HG03565 (cell line): ENCODE measurements around the gene IL10RA.

Source experiments
- ATAC-seq: cut with Tn5 transposase; IDR thresholded peaks from one replicate; pipeline ENCODE4 v1.9.1; 2021; ENCODE audit warnings: mild to moderate bottlenecking, moderate library complexity; ENCODE audit not compliant: unreplicated experiment

The IL10RA gene

DNA sequence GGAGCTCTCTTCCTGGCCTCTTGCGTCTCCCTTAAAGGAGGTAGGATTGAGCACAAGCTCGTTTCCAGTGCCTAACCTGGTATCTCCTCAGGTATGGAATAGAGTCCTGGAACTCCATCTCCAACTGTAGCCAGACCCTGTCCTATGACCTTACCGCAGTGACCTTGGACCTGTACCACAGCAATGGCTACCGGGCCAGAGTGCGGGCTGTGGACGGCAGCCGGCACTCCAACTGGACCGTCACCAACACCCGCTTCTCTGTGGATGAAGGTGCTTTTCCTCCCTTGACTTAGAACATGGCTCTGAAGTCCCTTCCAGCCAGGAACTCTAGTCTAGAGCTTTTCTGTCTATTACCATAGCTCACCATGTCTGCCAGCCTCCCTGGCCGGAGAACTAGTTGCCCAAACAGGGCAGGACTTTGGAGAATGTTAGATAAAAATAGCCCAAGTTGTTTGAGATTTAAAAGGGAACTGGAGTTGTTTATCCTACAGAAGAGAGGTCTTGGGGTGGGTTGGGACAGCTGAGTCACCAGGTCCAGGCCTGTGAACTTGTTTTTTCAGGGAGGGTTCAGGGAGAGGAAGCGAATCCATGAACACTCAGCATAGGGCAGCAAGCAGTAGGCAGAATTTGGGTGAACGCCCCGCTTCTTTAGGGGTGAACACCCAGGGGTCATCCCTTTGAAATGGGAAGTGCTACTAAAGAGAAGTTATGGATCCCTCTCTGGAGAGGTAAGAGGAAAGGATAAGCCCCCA, 3.3 kb downstream of the IL10RA start:
- ATAC-seq, result no peak

DNA sequence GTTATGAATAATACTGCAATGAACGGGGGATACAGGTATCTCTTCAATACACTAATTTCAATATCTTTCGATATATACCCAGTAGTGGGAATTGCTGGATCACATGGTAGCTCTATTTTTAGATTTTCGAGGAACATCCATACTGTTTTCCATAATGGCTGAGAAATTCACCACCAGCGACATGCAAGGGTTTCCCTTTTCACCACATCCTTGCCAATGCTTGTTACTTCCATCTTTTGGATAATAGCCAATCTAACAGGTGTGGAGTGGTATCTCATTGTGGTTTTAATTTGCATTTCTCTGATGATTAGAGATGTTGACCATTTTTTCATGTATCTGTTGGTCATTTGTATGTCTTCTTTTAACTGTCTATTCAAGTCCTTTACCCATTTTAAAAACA, 5.9 kb downstream of the IL10RA start:
- ATAC-seq, result no peak

DNA sequence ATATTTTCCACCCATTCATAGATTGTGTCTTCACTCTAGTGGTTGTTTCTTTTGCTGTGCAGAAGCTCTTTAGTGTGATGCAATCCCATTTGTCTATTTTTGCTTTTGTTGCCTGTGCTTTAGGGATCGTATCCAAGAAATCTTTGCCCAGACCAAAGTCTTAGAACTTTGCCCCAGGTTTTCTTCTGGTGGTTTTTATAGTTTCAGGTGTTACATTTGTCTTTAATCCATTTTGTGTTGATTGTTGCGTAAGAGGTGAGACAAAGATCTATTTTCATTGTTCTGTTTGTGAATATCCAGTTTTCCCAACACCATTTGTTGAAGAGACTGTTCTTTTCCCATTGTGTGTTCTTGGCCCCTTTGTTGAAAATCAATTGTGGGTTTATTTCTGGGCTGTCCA, 6.4 kb downstream of the IL10RA start:
- ATAC-seq, result no peak

DNA sequence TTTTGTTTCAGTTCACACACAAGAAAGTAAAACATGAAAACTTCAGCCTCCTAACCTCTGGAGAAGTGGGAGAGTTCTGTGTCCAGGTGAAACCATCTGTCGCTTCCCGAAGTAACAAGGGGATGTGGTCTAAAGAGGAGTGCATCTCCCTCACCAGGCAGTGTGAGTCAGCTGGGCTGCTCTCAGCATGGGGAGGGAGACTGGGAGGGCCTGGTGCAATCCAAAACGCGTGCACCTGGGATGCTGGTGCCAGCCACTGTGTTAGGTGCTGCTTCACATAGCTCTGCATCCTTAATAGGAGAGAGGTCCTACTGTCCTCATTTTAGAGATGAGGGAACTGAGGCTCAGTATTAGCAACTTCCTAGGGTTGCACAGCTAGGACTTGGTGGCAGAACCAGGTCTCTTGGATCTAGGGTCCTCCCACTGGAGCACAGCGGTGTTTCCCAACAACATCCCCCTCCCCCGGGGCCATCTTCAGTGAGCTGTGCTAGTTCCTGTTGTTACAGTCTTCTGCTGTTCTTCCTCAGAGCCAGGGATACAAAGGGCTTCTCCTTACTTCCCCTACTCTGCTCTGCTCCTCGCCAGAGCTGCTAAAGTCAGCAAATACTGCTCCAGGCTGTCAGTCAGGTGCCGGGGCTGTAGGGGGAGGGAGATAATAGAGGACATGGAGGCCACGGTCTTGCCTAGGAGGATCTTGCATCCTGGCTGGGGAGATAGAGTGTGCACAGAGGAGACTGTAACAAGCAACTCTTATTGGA, 8.0 kb downstream of the IL10RA start:
- no peak for ATAC-seq

DNA sequence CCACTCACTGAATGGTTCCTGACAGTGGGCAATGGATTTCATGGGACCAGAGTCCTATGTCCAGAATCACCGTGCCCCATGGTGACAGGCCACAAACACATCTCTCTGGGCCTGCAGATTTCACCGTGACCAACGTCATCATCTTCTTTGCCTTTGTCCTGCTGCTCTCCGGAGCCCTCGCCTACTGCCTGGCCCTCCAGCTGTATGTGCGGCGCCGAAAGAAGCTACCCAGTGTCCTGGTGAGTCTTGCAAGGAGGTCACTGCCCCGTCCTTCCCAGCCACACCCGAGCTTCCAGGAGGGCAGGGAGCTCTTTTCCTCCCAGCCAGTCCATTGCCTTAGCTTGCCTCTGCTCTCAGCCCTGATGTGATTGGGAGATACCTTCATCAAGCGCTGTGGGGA, 9.3 kb downstream of the IL10RA start:
- ATAC-seq, result no peak

DNA sequence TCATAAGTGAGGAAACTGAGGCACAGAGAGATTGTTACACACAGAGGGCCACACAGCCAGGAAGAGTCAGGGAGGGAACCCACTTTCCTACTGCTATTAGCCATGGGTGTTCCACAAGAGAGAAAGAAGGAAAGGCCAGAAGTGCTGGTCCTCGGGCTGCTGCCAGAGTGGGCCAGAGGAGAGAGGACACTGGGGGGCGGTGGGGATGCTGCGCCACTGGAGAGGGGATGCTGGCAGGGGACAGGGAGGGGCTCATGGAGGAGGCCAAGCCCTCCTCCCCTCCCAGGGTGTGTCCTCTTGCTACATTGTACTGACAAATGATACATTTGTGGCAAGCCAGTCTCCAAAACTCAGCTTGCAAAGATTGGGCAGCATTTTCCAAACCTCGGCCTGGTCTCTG, 9.9 kb downstream of the IL10RA start:
- ATAC-seq, result no peak

DNA sequence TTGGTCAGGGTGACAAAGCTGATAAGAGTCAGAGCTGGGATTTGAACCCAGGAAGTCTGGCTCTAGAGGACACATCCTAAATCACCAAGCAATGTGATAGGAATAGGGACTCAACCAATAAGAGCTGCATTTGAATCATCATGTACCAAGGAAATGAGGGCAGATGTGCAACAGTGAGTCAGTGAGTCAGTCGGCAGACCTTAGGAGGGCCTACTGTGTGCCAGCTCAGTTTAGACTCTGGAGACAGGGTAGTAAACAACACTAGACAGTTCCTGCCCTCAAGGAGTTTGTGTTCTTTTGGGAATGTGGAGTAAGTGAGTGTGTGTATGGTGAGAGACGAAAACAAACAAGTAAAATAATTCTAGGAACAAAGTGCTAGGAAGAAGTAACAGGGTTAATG, 11.2 kb downstream of the IL10RA start:
- ATAC-seq, result no peak

DNA sequence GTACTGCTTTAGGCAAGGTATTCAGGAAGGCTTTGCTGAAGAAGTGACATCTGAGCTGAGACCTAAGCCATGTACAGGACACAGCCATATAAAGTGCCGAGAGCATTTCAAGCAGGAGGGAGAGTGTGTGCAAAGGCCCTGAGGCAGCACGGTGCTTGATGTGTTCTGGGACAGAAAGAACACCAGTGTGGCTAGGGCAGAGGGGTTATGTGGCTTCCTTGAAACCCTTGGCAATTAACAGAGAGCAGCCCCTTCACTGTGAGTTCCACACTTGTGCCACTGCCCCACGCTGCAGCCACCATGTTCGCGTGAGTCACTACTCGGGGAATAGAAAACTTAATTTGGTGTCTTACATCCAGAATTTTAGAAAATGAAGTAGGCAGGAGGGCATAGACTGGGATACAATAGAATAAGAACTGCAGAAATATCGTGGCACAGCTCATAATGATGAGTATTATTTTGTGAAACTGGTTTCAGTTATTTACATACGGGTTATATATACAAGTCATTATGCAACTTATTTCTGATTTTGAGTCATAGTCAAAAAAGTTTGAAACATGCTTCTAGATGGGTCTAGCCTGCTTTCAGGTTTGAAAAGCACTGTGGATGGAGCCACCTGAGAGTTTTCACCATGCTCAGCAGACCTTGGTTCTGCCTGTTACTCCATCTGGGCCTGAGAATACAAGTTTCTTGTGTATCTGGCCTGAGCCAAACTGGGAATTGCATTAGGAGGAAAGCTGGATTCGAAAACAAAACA, 11.8 kb downstream of the IL10RA start:
- peak; percentile 63 for ATAC-seq

DNA sequence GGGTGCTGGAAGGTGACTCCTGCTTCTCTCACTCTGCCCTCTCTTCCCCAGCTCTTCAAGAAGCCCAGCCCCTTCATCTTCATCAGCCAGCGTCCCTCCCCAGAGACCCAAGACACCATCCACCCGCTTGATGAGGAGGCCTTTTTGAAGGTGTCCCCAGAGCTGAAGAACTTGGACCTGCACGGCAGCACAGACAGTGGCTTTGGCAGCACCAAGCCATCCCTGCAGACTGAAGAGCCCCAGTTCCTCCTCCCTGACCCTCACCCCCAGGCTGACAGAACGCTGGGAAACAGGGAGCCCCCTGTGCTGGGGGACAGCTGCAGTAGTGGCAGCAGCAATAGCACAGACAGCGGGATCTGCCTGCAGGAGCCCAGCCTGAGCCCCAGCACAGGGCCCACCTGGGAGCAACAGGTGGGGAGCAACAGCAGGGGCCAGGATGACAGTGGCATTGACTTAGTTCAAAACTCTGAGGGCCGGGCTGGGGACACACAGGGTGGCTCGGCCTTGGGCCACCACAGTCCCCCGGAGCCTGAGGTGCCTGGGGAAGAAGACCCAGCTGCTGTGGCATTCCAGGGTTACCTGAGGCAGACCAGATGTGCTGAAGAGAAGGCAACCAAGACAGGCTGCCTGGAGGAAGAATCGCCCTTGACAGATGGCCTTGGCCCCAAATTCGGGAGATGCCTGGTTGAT, 12.6 kb downstream of the IL10RA start:
- no peak for ATAC-seq

DNA sequence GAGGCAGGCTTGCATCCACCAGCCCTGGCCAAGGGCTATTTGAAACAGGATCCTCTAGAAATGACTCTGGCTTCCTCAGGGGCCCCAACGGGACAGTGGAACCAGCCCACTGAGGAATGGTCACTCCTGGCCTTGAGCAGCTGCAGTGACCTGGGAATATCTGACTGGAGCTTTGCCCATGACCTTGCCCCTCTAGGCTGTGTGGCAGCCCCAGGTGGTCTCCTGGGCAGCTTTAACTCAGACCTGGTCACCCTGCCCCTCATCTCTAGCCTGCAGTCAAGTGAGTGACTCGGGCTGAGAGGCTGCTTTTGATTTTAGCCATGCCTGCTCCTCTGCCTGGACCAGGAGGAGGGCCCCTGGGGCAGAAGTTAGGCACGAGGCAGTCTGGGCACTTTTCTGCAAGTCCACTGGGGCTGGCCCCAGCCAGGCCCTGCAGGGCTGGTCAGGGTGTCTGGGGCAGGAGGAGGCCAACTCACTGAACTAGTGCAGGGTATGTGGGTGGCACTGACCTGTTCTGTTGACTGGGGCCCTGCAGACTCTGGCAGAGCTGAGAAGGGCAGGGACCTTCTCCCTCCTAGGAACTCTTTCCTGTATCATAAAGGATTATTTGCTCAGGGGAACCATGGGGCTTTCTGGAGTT, 13.3 kb downstream of the IL10RA start:
- no peak for ATAC-seq

DNA sequence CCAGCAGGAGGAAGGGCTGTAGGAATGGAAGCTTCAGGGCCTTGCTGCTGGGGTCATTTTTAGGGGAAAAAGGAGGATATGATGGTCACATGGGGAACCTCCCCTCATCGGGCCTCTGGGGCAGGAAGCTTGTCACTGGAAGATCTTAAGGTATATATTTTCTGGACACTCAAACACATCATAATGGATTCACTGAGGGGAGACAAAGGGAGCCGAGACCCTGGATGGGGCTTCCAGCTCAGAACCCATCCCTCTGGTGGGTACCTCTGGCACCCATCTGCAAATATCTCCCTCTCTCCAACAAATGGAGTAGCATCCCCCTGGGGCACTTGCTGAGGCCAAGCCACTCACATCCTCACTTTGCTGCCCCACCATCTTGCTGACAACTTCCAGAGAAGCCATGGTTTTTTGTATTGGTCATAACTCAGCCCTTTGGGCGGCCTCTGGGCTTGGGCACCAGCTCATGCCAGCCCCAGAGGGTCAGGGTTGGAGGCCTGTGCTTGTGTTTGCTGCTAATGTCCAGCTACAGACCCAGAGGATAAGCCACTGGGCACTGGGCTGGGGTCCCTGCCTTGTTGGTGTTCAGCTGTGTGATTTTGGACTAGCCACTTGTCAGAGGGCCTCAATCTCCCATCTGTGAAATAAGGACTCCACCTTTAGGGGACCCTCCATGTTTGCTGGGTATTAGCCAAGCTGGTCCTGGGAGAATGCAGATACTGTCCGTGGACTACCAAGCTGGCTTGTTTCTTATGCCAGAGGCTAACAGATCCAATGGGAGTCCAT, 14.1 kb downstream of the IL10RA start:
- ATAC-seq, result no peak

DNA sequence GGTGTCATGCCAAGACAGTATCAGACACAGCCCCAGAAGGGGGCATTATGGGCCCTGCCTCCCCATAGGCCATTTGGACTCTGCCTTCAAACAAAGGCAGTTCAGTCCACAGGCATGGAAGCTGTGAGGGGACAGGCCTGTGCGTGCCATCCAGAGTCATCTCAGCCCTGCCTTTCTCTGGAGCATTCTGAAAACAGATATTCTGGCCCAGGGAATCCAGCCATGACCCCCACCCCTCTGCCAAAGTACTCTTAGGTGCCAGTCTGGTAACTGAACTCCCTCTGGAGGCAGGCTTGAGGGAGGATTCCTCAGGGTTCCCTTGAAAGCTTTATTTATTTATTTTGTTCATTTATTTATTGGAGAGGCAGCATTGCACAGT, 14.6 kb downstream of the IL10RA start:
- ATAC-seq, result no peak

DNA sequence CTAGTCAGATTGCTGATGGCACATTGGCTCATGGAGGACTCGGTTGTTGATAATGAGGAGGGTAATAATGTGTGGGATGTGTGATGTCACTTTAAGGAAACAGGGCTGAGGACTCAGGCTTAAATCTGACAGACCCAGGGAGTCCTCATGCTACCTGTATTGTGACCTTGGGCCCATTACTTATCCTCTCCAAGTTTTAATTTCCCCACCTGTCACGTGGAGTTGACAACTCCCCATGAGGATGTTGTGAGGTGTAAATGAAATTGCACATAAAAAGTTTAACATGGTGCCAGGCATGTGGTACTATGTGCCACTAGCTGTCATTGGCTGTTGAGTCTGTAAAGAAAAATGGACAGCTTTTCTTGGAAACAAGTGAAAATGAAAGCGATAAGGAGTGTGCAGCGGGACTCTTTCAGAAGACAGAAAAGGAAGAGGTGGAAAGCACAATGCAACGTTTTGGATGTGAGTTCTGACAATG, 15.3 kb downstream of the IL10RA start:
- ATAC-seq, result no peak

DNA sequence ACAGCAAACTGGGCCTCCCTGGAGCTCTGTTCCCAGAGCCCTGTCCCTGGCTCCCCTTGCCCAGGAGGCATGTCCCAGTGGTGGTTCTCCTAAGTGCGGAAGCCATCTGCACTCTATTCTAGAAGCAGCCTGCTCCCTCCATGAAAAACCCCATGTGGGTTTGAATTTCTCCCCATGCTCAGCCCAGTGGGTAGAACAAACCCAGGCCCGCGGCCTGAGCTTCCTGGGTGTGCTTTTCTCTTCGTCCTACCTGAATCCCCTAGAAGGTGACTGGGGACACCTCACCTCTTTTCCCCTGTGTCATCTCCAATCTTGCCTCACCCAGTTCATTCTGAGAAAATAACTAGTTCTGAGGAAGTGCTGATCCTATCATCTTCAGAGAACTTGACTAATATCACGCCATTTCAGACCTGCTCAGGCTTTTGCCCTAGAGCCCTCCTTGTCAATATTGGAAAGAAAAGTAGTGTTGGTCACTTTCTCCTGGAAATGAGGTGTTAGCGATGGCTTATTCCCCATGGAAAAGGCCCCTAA, 15.9 kb downstream of the IL10RA start:
- no peak for ATAC-seq

DNA sequence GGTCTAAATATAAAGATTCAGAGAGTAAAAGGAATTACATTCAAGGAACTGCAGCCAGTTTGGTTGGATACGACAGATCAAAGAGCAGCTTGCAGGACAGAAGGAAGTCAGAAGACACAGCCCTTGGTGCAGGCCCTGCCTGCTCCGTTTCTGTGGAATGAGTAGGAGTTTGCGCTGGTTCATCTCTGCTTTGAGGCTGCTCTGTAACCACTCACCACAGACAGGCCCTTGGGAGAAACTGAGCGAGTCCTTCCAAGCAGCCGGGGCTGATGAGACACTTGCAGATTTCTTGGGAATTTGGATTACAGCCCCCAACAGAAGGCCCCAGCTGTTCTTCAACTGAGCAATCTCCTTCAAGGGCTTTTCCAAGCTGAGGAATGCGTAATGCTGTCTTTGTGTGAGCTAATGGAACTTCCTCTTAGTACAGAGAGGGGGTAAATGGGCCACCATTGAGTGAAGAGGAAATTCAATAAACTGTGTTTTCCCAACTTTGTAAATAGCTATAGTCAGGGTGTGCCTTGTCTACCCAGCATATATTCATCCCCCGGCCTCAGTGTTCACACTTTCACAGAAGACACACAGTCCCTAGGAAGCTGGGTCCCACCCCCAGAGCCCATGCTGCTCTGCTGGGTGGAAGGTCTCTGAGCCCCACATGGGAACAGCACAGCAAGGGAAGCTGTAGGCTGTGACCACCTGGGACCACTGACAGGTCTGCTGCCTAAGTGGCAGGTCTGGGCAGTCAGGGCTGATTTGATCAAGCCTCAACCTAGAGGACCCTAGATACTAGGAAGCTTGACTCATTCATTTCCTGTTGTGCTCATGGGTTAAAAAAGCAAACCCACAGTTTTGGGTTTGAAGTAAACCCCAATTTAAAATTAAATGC, 16.6 kb downstream of the IL10RA start:
- no peak for ATAC-seq

DNA sequence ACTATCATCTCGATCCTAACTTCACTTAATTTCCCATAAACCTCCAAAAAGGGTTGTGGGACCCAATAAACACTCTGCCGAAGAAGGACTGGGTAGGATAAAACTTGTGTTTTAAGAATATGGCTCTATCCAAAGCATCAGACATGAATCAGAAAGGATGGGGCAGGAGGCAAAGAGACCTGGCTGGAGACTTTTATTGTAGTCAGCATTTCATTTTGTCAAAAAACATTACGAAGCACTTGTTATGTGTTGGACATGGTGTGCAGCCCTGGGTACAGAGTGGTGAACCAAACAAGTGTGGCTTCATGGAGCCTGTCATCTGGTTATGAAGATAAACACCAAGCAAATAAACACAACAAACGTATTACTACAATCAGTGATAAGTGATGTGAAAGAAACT, 17.3 kb downstream of the IL10RA start:
- no peak for ATAC-seq

DNA sequence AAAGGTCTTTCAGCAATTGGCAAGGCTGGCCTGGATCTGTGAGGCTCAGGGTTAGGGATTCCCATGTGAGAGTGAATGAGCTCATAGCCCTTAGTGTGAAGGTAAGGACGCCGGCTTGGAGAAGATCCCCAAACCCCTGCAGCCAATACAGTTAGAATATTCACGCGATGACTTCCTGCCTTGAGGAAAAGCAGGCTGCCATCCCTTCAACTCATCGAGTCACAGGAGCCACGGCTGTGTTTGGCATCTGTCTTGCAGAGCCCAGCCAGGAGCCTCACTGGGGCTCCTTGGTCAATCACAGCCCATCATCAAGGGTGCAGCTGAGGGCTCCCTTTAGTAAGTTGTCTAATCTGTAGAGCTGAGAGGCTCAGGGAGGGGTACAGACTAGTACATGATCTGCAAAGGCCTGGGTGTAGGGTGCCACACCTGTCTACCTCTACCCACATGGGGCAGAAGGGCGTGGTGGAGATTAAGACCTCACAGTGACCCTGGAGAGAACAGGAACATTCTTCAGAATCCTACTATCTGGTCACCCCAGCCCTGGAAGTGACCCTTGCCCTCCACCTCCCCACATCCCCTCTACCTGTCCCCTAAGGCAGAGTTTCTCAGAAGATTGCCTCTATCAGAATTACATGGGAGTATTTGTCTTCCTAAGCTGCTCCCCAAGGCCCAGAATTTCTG, 18.5 kb downstream of the IL10RA start:
- ATAC-seq, result no peak
